Activated CD8-positive, alpha-beta memory T cell treated with anti-CD3 and anti-CD28 coated beads for 24 hours (primary cell): ENCODE measurements around the gene RFX1.

Experiments used
- DNase-seq: peaks from one replicate; pipeline ENCODE4 v3.0.0-alpha.2; 2020

Gene RFX1

DNA sequence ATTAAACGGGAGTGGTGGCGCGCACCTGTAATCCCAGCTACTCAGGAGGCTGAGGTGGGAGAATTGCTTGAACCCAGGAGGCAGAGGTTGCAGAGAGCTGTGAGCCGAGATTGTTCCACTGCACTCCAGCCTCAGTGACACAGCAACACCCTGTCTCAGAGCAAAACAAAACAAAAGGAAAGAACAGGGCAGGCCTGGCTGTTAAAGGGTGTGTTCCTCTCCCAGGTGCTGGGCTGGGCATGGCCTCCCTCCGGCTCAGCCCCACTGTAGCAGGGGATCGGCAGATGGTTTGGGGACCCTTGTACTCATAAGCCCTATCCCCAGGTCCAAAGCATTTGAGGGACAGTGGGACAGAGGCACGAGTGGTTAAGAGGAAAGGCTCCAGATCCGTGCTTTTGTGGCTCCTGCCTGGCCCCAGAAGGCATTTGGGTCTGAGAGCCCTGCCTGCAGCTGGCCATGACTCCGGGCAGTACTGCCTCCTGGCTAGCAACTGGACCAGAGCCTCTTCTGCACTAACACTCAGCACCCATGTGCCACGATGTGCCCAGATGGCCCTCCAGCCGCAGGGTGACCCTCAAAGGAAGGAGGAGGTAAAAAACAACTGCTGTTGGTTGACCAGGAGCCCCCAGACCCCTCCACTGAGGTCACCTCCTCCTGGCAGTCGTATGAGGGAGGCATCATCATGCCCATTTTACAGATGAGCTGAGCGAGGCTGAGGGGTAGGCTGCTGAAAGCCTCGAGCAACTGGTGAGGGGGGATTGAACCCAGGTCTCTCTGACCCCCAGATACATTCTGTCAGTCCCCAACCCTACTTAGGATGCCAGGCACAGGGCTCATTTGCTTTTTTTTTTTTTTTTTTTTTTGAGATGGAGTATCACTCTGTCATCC, 10.0 kb downstream of the RFX1 start:
- DNase-seq = no peak

DNA sequence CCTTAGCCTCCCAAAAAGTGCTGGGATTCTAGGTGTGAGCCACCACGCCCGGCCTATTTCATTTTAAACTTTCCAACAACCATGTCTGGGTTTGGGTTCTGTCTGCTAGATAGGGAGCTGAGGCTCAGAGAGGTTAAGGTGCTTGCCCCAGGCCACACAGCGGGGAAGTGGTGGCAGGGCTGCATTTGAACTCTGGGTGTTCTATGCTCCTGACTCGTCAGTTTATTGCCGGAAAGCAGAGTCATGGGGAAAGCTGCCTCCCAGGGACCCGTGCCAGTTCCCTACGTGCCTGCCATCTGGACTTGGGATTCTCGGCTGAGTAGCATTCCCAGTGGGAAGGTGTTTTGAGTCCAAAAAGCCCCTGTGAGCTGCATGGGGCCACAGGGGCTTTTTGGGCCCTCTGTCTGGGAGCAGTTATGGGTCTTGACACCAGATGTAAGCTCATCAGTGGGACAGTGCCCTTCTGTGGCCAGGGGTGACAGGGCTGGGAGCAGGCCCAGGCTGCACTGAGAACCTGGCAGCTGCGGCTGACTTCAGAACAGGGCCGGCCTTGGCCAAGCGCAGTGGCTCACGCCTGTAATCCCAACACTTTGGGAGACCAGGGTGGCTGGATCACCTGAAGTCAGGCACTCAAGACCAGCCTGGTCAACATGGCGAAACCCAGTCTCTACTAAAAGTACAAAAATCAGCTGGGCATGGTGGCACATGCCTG, 10.9 kb downstream of the RFX1 start:
- no peak for DNase-seq

DNA sequence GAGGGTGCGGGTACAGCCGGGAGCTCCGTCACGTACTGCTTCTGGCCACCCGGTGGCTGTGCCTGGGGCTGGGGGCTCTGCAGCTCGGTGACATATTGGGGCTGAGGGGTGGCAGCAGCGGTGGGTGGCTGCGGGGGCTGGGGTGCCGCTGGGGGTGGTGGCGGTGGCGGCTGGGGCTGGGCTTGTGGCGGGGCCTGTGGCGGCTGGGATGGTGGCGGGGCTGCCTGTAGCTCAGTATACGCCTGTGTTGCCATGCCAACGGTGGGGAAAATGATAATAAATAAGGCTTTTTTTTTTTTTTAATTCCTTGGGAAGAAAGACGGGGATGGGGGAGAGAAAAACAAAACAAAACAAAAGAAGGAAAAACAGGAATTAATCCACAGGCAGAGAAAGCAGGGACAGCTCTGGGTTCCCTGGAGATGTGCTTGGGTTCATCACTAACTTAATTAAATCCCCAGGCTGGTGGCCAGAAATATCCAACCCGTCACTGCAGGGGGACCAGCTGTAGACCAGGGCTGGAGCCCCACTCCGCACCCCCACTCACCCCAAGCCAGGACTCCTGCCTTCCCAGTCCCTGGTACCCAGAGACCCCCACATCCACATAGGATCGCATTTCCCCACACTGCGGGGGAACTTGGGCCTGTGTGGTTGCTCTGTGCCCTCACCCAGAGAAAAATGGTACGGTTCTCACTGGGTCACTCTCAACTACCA, 12.4 kb downstream of the RFX1 start:
- no peak for DNase-seq

DNA sequence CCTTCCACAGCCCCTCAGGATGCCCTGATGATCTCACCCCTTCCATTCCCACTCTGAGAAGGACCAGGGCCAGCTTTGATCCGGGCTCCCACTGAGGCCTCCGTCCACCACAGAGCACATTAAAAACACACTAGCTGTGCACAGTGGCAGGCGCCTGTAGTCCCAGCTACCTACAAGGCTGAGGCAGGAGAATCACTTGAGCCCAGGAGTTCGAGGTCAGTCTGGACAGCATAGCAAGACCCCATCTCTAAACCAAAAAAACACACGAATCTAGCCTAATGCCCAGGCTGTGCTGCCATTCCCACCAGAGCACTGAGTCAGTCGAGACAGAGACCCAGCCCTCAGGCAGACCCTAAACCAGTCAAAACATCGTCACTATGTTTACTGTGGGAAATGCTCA, 14.1 kb downstream of the RFX1 start:
- no peak for DNase-seq

DNA sequence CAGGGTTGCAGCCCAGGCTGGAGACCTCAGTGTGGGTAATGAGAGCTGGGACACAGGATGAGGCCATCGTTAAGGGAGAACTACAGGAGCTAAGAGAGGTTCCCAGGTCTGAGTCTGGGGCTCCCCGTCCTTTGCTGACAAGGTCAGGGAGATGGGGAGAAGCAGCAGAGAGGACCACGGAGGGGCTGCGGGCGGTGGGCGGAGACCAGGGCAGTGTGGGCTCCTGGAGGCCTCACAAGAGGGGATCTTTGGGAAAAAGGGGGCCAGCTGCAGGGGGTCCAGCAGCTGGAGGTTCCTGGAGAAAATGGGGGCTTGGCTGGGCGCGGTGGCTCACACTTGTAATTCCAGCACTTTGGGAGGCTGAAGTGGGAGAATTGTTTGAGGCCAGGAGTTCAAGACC, 16.0 kb downstream of the RFX1 start:
- no peak for DNase-seq

DNA sequence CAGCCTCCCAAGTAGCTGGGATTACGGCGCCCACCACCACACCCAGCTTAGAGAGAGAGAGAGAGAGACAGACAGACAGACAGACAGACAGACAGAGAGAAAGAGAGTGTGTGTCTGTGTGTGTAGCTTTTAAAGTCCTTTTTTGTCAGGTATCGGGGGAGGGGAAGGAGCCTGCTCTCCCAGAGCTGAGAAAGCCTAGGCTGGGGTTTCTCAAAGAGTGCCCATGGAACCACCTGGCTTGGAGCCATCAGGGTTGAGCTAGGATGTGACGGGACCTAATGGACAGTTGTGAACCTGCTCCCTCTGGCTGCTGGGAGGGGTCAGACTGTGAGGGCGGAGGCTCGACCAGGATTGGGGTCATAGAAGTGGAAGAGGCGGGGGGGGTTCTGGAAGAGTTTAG, 16.6 kb downstream of the RFX1 start:
- DNase-seq = no peak

DNA sequence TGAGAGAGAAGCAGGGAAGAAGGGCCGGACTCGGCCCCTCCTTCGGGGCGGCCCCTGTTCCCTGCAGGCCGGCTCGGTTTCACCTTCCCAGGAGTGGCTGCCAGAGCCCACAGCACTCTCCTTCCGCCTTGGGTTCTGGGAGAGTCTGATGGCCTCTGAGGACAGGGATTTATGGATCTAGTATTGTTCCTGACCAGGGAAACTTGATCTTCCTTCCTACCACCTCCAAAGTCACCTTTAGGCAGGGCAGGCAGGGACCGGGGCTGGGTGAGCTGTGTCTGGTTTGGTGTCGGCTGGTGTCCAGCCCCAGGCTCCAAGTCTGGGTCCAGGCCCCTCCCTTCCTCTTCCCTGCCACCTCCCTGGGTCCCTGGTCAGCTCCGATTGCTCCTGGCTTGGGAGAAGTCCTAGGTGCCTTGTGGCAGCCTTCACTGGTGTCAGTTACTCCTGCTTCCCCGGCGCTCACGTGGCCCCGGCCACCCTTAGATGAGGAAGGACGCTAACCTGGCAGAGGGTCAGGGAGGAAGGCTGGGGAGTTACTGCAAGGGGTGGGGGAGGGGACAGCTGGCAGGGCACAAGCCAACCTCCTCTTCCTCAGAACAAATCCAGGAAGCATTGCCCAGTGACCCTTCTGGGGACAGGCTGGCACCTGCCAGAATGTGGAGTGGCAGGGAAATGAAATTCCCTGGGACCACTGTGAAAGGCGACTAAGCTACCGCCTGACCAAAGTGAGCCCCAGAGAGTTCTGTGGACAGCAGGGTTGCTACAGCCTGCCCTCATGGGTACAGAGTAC, 18.8 kb downstream of the RFX1 start:
- DNase-seq = peak; percentile 63

DNA sequence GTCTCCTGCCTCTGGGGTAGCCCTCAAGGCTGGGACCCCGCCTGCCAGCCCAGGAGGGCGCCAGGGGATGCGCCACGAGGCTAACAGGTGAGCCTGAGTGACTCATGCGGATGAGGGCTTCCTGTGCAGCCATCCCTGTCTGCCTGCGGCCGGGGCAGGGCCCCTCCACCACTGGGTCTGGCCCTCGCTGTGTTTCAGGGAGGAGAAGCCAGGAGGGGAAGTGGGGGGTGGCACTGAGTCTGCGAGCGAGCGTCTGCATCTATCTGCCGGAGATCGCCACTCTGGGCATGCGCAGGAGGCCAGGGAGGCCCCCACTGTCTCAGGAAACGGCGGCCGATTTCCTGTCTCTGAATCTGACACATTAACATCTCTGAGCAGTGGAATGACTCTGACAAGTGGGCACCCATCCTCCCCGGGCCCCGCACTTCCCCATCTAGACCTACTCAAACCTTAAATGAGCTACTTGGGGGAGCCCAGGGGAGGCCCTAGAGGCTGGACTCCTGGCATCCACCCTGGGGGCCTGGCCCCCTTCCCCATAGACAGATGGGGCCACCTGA, 19.7 kb downstream of the RFX1 start:
- peak; percentile 99 for DNase-seq

DNA sequence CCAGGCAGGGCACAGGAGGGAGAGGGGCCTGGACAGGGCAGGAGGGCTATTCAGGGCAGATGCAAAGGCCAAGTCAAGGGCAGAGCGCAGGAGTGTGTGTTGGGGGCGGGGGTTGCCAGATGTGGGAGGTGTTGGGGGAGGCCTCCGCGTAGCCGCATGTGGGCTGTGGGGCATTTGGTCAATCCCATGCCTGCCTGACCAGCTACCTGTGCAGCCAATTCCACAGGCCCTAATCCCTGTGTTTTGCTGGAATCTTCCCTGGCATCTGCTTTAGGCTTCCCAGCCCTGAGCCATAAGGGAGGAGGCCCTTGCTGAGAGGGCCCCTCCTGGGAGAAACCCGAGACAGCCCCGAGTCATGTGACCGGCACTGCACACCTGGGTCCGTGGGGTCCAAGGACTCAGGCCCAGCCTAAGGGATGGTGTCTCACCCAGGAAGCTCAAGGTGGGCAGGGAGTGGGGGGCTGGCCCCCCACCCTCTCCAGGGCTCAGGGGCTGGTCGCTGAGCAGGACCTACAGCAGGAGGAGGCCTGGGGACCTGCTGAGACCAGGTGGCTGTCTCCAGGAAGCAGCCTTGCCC, 20.3 kb downstream of the RFX1 start:
- no peak for DNase-seq

DNA sequence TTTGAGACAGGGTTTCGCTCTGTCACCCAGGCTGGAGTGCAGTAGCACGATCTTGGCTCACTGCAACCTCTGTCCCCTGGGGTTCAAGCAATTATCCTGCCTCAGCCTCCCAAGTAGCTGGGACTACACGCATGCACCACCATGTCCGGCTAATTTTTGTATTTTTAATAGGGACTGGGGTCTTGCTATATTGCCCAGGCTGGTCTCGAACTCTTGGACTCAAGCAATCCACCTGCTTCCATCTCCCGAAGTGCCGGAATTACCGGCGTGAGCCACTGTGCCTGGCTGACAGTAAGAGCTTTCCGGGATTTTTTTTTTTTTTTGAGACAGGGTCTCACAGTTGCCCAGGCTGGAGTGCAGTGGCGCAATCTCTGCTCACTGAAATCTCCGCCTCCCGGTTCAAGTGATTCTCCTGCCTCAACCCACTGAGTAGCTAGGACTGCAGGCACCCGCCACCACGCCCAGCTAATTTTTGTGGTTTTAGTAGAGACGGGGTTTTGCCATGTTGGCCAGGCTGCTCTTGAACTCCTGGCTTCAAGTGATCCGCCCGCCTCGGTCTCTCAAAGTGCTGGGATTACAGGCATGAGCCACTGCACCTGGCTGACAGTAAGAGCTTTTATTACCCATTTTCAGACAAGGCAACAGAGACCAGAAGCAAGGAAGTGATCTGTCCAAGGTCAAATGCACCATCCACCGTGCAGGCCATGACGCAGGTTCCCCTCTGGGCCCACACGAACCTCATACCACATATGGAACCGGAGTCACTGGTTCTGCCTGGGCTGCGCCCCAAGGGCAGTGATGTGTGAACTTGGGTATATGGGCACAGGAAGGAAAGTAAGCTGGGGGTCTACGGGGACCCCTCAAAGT, 21.0 kb downstream of the RFX1 start:
- peak; percentile 76 for DNase-seq

DNA sequence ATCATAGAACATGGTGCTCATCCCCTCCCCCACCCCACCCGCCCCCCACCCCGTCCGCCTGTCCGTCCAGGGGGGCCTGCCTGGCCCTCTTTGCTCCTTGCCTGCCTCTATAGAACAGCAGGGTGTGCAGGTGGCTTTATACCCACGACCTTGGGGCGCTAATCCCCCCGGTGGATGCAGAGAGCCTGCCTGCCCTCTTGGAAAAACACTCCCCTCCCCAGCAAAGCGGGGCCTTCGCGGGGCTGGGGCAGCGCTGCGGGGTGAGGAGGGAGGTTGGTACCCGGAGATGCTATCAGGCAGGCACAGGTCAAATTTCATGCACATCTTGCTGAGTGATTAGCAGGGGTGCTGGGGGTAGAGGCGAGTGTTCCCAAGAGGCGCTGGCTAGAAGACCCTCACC, 21.9 kb downstream of the RFX1 start:
- DNase-seq = no peak

DNA sequence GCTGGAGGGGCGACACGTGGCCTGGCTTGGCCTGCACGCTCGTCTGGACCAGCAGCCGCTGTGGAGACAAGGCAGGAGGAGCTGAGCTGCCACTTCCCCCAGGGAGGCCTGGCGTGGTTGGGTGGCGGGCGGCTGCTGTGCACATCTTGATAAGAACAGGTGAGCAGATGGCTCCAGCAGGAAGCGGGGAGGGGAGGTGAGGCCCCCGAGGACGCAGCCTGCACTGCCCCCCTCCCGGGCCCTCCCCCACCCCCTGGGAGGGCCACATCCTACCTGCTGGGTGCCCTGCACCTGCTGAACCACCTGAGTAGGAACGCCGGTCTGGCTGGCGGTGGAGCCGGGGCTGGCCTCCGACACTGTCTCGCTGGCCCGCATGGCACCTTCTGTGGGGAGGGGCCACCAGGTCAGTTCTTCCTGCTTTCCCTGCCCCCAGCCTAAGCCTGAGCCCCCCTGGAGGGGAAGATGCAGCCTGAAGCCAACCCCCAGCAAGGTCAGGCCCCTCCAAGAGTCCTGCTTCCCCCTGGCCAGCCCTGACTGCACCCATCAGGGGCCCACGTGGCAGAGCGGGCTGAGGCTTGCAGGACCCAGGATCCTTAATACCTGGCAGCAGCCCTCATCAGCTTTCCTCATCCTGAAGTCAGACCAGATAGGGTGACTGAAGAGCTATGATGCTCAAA, 22.8 kb downstream of the RFX1 start:
- DNase-seq = peak; percentile 78

DNA sequence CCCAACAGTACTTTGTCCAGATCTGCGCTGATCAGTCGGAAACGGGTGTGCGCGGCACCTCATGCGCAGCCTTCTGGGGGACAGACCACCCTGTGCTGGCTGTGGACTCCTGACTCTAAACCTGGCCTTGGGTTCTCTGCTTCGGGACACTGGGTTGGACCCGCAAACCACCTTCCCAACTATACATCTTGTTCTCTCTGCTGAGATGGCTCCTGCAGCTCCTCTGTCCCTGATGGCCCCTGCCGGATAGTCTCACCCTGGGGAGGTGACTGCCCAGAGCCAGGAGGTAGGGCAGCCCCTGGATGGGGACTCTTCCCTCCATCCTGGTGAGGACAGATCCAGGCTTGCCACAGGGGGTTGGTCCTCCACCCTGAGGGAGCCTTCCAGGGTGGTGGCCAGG, 23.3 kb downstream of the RFX1 start:
- peak; percentile 63 for DNase-seq

DNA sequence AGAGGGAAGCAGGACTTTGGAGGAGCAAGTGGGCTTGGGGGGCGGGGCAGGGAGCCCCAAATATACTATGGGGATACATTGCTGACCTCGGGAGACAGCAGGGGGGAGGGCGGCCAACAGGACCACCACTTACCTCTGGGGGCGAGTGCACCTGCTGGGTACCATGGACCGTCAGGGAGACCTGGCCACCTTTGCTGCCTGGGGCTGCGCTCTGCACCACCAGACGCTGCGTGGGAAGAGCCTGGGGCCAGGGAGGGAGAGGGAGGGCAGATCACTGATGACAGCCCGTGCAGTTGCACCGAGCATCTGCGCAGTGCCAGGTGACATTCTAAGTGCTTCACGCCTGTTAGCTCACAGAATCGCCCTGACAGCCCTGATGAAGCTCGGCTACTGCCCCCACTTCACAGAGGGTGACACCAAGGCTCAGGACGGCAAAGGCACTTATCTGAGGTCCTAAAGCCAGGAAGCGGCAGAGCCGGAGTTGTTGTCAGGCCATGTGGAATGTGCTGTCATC, 24.1 kb downstream of the RFX1 start:
- no peak for DNase-seq

DNA sequence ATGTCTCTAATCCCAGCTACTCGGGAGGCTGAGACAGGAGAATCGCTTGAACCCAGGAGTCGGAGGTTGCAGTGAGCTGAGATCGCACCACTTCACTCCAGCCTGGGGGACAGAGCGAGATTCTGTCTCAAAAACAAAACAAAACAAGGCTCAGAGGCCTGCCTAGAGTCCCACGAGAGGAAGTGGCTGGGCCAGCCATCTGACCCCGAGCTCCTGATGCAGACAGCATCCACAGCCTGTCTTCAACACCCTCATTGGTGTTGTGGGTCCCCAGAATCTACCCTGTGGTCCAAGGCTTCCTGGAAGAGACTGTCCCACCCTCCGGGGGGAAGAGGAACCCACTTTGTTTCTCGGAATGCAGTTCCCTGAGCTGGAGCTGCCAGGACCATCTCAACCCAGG, 24.7 kb downstream of the RFX1 start:
- DNase-seq = no peak

DNA sequence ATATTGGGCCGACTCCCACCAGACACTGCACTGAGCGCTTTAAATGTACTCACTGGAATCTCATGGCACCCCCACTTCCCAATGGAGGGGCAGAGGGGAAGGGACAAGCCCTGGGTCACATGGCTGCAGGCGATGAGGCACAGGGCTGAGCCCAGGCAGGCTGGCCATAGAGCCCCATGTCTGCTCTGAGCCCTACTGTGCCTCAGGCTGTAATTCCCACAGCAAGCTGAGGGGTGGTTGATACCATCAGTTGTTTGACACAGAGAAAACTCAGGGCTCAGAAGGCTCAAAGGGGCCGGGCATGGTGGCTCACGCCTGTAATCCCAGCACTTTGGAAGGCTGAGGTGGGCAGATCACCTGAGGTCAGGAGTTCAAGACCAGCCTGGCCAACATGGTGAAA, 25.1 kb downstream of the RFX1 start:
- no peak for DNase-seq

DNA sequence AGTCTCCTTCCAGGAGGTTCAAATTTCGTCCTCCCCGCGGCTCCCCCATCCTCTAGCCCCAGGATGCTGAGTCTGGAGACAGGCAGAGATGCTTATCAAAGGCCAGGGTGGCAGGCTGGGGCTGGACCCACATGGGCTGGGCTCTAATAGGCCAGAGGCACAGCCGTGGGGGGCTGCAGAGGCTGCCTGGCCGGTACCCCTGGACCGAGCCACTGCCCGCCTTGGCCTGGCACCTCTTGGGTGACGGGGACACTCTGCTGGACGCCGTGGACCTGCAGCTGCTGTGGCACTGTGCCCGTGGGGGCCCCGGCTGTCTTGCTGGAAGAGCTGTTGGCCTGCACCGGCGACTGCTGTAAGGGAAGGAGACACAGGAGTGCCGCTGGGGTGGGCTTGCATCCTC, 25.8 kb downstream of the RFX1 start:
- no peak for DNase-seq

DNA sequence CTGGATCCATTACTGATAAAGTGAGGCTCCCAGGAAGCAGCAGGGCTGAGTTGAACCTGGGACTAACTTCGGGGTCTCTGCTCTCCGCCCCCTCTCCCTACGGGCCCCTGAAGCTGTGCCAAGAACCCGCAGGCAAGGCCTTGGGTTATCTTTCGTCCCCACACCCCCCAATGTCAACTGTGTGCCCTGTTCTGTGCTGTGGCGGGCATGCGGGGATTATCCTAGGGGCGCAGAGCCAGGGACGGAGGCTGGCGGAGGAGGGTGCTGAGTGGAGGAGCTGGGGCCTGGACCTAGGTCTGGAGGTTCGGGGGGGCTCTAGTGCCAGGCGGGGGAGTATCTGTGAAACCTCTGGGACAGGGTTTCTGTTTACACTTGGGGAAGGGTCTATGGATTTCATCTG, 26.4 kb downstream of the RFX1 start:
- DNase-seq = no peak

DNA sequence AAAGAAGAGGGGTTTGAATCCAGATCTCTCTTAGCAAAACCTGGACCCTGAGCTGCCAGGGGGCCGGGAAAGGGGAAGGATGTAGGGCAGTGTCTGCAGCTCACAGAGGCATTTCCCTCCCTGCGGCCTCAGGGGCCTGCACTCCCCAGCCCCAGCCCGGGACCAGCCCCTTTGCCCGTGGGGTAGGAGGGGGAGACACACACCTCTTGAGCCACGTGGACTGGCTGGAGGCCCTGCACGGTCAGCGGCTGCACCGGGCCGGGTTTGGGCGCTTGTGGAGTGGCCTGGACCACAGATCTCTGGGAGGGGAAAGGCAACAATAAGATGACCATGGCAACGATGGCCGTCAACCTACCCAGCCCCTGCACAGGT, 26.9 kb downstream of the RFX1 start:
- DNase-seq = no peak
